Tibial nerve (tissue), 4 donors: ENCODE results near the gene NUP98.

ENCODE experiments used
- EP300 ChIP-seq, 2 donors: sonication (generic); formaldehyde crosslinking; IDR thresholded peaks; one replicate each; pipeline ENCODE4 v1.6.1; 2017; ENCODE audit warnings: antibody characterized with exemption in 2 of 2, mild to moderate bottlenecking in 1 of 2
- POLR2A ChIP-seq, 2 donors: fragments of 450-650 bp; IDR thresholded peaks; one replicate each; pipeline ENCODE4 v1.6.1; 2017; ENCODE audit warnings: antibody characterized with exemption in 2 of 2, mild to moderate bottlenecking in 2 of 2, moderate library complexity in 2 of 2
- TF ChIP-seq, protein P1 (sequence below), 5 experiments: fragments of 200-600 bp in 3 of 5; fragments of 450-650 bp in 2 of 5; sonication (generic) in 3 of 5; IDR thresholded peaks; one replicate each; pipeline ENCODE4 v1.5.1; 2016 to 2019; ENCODE audit warnings: antibody characterized with exemption in 5 of 5, mild to moderate bottlenecking in 3 of 5, moderate library complexity in 2 of 5

GRCh38 chr11:3667149-3668035, 130.0 kb downstream of the NUP98 start:
- TF ChIP-seq, protein P1, sequence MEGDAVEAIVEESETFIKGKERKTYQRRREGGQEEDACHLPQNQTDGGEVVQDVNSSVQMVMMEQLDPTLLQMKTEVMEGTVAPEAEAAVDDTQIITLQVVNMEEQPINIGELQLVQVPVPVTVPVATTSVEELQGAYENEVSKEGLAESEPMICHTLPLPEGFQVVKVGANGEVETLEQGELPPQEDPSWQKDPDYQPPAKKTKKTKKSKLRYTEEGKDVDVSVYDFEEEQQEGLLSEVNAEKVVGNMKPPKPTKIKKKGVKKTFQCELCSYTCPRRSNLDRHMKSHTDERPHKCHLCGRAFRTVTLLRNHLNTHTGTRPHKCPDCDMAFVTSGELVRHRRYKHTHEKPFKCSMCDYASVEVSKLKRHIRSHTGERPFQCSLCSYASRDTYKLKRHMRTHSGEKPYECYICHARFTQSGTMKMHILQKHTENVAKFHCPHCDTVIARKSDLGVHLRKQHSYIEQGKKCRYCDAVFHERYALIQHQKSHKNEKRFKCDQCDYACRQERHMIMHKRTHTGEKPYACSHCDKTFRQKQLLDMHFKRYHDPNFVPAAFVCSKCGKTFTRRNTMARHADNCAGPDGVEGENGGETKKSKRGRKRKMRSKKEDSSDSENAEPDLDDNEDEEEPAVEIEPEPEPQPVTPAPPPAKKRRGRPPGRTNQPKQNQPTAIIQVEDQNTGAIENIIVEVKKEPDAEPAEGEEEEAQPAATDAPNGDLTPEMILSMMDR (IDR thresholded peaks at IDR 0.05): no peak
- TF ChIP-seq POLR2A (IDR thresholded peaks at IDR 0.05) (no peak), EP300 (IDR thresholded peaks at IDR 0.05) (no peak)
